Breast epithelium (tissue), 3 donors: ENCODE results near the gene CD163.

ENCODE experiments used
- POLR2A ChIP-seq: fragments of 450-650 bp; IDR thresholded peaks from one replicate; pipeline ENCODE4 v1.6.1; 2016; ENCODE audit warnings: antibody characterized with exemption, mild to moderate bottlenecking, moderate library complexity
- POLR2AphosphoS5 ChIP-seq, 3 donors: sonication (generic); formaldehyde crosslinking; IDR thresholded peaks; one replicate each; pipeline ENCODE4 v1.6.1; 2017; ENCODE audit warnings: antibody characterized with exemption in 3 of 3
- TF ChIP-seq, protein P1 (sequence below), 3 donors: fragments of 450-650 bp; IDR thresholded peaks; one replicate each; pipeline ENCODE4 v1.5.1; 2016 to 2017; ENCODE audit warnings: antibody characterized with exemption in 3 of 3, mild to moderate bottlenecking in 3 of 3, moderate library complexity in 3 of 3

DNA sequence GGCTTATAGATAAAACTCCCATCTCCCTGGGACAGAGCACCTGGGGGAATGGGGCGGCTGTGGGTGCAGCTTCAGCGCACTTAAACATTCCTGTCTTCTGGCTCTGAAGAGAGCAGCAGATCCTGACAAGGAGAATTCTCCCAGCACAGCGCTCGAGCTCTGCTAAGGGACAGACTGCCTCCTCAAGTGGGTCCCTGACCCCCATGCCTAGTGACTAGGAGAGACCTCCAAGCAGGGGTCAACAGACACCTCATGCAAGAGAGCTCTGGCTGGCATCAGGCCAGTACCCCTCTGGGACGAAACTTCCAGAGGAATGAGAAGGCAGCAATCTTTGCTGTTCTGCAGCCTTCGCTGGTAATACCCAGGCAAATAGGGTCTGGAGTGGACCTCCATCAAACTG is 31.5 kb downstream of the CD163 start:
- TF ChIP-seq POLR2A (no peak), POLR2AphosphoS5 (IDR thresholded peaks at IDR 0.05) (no peak)
- TF ChIP-seq, protein P1, sequence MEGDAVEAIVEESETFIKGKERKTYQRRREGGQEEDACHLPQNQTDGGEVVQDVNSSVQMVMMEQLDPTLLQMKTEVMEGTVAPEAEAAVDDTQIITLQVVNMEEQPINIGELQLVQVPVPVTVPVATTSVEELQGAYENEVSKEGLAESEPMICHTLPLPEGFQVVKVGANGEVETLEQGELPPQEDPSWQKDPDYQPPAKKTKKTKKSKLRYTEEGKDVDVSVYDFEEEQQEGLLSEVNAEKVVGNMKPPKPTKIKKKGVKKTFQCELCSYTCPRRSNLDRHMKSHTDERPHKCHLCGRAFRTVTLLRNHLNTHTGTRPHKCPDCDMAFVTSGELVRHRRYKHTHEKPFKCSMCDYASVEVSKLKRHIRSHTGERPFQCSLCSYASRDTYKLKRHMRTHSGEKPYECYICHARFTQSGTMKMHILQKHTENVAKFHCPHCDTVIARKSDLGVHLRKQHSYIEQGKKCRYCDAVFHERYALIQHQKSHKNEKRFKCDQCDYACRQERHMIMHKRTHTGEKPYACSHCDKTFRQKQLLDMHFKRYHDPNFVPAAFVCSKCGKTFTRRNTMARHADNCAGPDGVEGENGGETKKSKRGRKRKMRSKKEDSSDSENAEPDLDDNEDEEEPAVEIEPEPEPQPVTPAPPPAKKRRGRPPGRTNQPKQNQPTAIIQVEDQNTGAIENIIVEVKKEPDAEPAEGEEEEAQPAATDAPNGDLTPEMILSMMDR (IDR thresholded peaks at IDR 0.05), result no peak
